GM18951 (cell line): ENCODE measurements around the gene ASTN2.
"Not testable (repeated sequence)": the region's sequence is repeated elsewhere in the genome, so short reads cannot be mapped to it uniquely, and the experiment has no call there.

ENCODE experiments used
- POLR2A ChIP-seq: IDR thresholded peaks from 4 replicates; pipeline ENCODE4 v1.6.1; 2011; ENCODE audit warnings: mild to moderate bottlenecking; ENCODE audit not compliant: insufficient read length, insufficient read depth; ENCODE audit errors: extremely low read depth
- in situ Hi-C: fragments of 300-500 bp; cut with MboI; formaldehyde crosslinking; loops from one replicate; pipeline ENCODE4 v1.12.0; 2022; ENCODE audit warnings: low sequenced_read_pairs, mixed read lengths, inconsistent platforms; ENCODE audit not compliant: unreplicated experiment

ASTN2 gene

DNA sequence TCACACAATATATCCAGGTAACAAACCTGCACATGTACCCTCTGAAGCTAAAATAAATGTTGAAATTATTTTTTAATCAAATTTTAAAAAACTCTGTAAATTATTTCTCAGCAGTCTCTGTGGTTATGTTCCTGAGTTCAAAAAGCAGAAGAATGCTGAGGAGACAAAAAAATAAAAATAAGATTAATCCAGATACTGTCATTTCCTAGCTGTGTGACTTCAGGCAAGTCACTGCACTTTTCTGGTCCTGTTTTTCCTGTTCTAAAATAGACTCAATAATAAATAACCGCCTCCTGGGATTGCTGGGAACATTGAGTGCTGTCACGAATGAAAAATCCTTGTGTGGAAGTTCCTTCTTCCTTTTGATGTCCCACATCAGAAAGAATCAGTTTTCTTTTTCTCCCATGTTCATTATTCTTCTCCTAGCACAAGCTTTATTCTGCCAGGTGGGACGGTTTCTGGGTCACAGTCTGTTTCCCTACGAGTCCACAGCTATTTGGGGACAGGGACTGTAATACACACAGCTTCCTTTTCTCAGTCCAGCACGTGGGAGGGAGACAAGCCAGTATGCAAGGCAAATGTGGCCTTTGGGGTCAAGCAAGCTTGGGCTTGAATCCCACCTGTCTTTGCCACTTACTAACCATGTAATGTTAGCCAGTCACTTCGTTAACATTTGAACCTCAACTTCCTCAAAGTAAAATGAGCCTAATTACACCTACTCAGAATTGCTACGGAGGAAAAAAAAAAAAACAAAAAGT is 570.8 kb downstream of the ASTN2 start:
- in situ Hi-C loops, result no loop called here
- no peak for TF ChIP-seq POLR2A

DNA sequence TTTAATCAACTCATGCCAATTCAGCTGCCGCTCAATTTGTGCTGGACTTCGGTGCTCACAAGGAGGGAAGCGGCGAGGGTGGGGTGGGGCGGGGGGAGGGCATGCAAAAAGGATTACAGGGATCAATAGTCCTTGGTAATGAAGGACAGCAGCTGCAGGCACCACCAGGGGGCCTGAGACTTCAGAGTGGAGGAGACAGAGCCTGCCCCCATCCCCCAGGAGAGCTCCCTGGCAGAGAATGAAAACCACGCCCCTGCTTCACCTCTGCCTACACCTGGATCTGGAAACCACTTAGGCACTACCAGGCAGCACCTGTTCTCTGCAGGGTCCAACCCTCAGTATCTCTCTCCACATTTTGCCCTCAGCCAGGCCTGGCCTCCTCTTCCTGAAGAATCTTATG is 572.2 kb downstream of the ASTN2 start:
- in situ Hi-C loops, result no loop called here
- no peak for TF ChIP-seq POLR2A

DNA sequence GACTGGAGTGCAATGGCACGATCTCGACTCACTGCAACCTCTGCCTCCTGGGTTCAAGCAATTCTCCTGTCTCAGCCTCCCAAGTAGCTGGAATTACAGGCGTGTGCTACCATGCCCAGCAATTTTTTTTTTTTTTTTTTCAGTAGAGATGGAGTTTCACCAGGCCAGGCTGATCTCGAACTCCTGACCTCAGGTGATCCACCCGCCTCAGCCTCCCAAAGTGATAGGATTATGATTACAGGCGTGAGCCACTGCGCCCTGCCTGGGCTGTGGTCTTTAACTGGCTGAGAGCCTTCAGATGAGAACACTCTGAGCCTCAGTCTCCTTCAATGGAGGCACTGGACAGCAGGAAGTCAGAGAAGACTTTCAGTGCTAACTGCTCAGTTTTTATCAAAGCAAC is 576.4 kb downstream of the ASTN2 start:
- in situ Hi-C loops, result not testable (repeated sequence)

DNA sequence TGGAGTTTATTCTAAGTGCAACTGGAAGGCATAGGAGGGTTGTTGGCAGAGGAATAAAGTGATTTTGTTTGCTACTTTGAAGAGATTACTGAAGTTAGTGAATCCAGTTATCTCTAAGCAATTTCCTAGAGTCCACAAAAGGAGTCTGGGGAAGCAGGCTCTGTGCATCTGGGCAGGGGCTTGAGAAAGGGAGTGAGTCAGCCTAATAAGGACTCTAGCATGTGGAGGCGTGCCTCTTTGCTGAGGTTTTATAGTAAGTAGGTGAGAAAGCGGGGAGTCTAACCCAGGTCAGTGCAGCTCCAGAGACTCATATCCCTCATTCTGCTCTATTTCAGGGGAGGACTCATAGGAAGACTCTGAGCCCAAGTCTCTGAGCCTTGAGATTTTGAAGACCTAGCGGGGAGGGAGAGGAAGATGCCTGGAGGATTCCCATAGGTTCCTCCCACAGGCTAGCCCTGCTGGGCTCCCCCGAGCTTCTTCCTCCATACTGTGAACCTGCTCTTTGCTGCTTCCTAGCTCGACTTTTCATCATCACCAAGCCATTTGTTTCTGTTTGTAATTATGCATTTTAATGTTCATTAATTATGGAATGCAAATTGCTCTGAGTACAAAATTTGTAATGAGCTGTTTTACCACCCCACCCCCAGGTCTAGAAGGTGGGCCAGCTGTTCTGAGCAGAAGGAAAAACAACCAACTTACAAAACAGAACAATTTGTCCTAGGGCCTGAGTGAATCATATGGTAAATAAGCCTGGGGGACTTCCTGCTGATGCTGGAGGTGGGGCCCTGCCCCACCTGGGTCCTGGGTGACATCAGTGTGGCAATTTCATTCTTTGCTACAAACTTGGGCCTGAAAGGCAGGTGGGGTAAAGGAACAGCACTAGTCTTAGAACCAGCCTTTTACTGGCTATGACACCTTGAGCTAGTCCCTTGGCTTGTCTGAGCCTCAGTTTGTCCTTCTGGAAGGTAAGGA is 577.6 kb downstream of the ASTN2 start:
- TF ChIP-seq POLR2A, result no peak
- in situ Hi-C loops, result no loop called here

DNA sequence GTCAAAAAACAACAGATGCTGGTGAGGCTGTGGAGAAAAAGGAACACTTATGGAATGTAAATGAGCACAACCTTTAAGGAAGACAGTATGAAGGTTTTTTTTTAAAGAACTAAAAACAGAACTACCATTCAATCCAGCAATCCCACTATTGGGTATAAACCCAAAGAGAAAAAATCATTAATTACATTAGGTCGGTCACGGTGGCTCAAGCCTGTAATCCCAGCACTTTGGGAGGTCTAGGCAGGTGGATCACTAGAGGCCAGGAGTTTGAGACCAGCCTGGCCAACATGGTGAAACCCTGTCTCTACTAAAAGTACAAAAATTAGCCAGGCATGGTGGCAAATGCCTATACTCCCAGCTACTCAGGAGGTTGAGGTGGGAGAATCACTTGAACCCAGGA is 584.5 kb downstream of the ASTN2 start:
- in situ Hi-C loops, result not testable (repeated sequence)

DNA sequence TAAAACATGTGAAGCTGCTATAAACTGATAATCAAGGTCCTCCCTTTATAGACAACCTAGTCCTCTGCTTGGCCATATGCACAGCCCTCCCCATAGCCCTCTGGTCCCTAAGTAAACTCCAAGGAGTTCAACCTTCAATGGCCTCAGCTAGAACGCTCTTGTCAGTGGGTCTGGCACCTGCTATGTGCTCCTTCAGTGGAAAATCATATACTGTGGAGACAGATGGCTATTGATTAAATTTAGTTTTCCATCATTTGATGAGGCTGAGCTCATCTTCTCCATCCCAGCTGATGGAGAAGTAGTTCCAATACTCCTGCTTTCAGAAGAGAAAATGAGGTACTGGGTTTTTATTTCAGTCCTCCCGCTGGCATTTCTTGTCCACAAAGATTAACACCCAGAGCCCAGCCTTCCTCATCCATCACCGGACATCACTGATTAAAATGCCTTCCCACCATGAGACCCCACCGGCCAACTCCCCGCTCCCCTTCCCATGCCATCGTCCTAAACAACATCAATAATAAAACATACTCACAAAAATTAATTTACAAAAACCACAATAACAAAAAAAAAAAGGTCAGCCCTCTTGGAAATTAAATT is 593.1 kb downstream of the ASTN2 start:
- no peak for TF ChIP-seq POLR2A
- in situ Hi-C loops, result no loop called here

DNA sequence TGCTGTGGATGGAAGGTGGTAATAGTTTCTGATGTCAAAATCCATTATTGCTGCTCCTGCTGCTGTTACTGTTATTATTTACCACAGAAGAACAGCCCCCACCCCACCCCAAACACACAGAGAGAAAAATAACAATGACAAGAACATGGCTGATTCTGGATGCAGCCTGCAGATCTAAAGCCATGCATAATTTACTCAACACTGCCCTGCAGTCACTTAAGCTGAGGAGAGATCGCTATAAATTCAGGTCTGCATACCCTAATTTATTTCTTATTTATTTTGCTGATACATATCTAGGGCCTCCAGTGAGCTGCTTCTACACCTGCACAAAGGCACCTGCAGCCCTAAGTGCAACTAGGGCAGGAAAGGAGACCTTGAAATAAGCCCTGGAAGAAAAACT is 595.7 kb downstream of the ASTN2 start:
- in situ Hi-C loops, result no loop called here
- no peak for TF ChIP-seq POLR2A

DNA sequence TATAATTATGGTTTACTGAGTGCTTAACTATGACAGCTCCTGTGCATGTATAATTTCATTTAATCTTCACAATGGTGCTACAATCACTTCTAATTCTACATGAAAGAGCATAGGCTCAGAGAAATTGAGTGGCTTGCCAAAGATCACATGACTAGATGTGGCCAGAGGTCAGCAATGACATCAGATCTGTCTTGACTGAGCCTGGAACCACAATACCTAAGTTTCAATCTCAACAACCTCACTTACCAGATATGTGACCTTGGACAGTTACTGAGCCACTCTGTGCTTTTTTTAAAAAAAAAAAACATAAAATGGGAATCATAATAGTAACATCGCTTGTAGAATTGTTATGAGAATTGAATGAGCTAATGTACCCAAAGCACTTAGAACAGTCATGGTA is 597.1 kb downstream of the ASTN2 start:
- in situ Hi-C loops, result no loop called here

DNA sequence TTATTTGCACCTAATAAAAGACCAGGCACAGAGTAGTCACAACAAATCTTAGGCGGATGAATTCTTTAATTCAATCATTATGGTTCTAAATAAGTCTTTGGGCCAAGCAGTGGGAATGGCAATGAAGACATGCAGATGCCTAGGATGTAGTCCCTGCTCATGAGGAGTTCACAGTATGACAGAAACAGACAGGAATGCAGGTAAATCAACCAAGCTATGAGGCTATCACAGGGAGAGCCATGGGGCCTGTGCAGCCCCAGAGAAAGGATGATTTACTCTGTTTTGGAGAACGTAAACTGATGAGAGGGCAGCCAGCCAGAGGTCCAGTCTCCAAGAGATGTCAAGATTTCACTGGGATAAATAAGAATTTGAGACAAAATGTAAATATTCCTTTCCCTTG is 598.4 kb downstream of the ASTN2 start:
- no peak for TF ChIP-seq POLR2A
- in situ Hi-C loops, result no loop called here

More for the DNA sequence above, 597.1 kb downstream of the ASTN2 start:
- TF ChIP-seq POLR2A, result no peak

DNA sequence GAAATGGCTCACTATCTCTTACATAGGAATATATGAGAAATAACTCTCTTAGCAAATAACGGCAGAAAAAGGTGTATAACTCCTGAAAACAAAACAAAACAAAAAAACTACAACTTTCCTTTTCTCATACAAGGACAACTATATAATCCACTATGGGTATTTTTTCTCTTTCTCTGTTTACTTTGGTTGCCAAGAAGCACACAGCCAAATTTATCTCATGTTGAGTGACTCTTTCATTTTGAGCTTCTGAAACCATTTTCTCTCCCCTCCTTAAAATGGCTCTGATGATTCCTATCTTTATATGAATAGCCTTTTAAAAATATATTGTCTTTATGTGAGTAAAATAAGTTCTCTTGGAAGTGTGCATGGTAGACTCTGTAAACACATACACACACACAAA is 599.0 kb downstream of the ASTN2 start:
- no peak for TF ChIP-seq POLR2A
- in situ Hi-C loops, result no loop called here

DNA sequence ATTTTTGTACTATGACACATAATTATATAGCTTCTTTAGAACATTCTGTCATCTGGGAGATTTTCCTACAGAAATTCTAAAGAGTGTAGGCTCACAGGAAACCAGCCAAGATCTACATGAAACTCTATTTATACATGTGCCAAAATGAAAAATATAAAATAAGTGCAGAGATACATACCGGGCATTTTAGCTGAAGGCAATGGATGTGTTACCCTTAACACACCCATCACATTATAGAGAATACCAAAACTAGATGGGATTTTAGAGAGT is 601.9 kb downstream of the ASTN2 start:
- in situ Hi-C loops, result no loop called here
- no peak for TF ChIP-seq POLR2A

DNA sequence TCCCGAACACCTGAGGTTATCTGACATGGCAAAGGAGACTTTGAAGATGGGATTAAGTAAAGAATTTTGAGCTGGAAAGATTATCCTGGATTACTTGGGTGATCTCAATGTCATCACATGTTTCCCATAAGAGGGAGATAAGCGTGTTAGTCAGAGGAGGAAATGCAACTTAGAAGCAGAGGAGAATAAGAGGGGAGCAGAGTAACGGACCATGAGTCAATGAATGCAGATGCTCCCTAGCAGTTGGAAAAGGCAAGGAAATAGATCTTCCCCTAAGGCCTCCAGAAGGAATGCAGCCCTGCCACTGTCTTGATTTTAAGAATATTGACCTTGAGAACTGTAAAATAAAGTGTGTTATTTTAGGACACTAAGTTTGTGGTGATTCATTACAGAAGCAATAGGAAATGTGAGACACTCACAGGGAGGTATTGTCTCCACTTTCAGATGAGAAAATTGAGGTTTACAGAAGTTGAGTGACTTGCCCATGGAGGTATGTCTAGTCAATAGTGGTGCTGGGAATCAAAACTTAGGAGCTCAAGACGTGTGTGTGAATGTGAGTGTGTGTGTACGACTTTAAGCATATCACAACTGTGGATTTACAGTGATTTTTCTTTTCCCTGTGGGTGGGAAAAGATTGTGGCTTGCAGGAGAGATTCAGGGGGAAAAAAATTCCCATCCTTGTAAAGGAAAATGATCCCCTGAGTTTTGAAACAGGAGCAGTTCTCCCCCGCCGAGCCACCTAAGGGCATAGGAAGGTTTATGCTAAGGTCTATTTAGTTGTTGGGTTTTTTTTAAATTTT is 602.4 kb downstream of the ASTN2 start:
- no peak for TF ChIP-seq POLR2A
- in situ Hi-C loops, result no loop called here

DNA sequence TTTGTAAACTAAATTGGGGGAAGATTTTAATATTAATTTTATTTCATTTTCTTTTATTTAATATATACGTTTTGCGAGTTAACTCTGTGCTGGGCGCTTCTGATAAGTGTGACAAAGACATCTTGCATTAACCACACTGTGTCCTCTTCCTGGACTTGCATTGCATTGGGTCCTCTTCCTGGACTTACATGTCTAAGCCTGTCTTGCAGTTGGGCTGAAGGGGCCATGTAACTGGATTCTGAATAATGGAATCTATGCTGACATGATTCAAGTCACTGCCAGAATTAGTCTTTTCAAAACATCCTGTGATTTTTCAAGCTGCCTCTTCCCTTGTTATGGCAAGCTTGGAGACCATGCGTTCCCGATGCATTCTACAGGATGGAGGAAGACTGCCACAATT is 605.2 kb downstream of the ASTN2 start:
- no peak for TF ChIP-seq POLR2A
- in situ Hi-C loops, result no loop called here
